ENCODE measurements around the gene HTR3C.

HTR3C gene

DNA sequence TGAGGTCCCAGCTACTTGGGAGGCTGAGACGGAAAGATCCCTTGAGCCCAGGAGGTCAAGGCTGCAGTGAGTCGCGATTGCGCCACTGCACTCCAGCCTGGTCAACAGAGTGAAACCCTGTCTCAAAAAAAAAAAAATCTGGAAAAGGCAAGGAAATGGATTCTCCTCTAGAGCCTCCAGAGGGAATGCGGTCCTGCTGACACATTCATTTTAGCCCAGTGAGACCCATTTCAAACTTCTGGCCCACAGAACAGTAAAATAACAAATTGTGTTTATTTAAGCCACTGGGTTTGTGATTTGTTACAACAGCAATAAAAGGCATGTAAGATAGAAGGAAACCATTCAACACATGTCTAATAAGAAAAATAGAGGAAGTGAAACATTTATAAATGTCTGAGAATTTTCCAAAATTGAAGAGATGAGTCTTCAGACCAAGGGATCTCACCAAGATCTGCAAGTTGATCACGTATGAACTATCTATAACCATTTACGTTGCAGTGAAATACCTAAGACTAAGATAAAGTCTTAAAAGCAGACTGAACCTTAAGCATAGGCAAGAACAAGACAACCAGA lies 44.0 kb downstream of the HTR3C start, which contains the start of gene HTR3E:
TSS of gene HTR3E (plus strand) at position 254 of the 573 bp plus-strand sequence. CDS start 466 bp downstream, outside the sequence.
- no peak for DNase-seq

GRCh38 chr3:184097556-184097955 lies 44.7 kb downstream of the HTR3C start:
- no peak for DNase-seq

DNA sequence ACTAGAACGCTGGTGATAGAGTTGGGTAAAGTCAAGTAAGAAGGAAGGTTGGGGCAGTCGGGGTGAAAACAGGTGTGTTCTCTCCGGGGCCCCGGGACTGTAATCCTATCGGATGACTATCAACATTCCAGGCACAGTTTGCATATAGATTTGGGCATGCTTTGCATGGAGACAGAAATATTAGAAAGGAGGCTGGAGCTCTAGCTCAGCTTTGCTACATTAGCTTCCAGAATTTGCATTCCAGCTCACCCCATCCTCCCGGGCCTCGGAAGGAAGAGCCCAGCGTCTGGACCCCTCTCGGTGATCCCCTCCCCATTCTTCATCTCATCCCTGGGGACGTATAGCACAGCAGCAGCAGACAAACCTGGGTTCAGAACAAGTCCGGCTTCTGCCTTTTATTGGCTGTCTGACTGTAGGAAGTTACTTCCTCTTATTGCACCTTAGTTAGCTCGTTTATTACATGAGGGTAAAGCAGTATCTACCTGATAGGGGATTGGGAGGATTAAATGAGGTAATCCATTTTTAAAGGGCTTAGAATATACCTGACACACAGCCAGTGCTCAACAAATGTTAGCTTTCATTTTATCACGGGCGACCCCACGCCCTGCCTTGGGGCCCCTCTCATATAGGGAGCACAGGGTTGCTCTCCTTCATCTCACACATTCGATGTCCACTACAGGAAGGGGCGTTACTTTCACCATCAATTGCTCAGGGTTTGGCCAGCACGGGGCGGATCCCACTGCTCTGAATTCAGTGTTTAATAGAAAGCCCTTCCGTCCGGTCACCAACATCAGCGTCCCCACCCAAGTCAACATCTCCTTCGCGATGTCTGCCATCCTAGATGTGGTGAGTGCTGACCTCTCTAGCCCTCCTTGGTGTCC lies 47.2 kb downstream of the HTR3C start:
- DNase-seq, result no peak
